Activated B cell treated with CpG ODN at 0.5 μM for 24 hours (primary cell): ENCODE results near the gene TOMM22. TPM values are rescaled to one million over a fixed set of nuclear protein-coding genes. Genes with fewer than 3 reads are reported as not detected.
A peak's percentile ranks its signal among the peaks of the same experiment; 100 is the strongest.

Experiments
- ATAC-seq: fragments of 200-7000 bp; cut with Tn5 transposase; one replicate; pipeline ENCODE4 v1.10.0; 2021; ENCODE audit warnings: low read depth, mild to moderate bottlenecking, moderate library complexity
- CTCF ChIA-PET: fragments of 350-600 bp; sonication (Branson Sonifier 250); formaldehyde crosslinking; loops from one replicate; lab custom pipeline; 2021; ENCODE audit warnings: antibody characterized with exemption; lab: Charles Lee
- POLR2A ChIA-PET: fragments of 350-600 bp; sonication (Branson Sonifier 250); formaldehyde crosslinking; loops from one replicate; lab custom pipeline; 2021; ENCODE audit warnings: antibody characterized with exemption; lab: Charles Lee
- DNase-seq: peaks from one replicate; pipeline ENCODE4 v3.0.0; 2022
- H3K27ac Mint-ChIP-seq: one replicate; pipeline ENCODE4 v1.8.0; 2020; ENCODE audit warnings: mixed read lengths
- H3K27me3 Mint-ChIP-seq: one replicate; pipeline ENCODE4 v1.8.0; 2021; ENCODE audit warnings: mixed read lengths
- H3K36me3 Mint-ChIP-seq: one replicate; pipeline ENCODE4 v1.8.0; 2021; ENCODE audit warnings: low read depth, mixed read lengths
- H3K4me1 Mint-ChIP-seq: one replicate; pipeline ENCODE4 v1.8.0; 2021; ENCODE audit warnings: mixed read lengths
- H3K4me3 Mint-ChIP-seq: one replicate; pipeline ENCODE4 v1.8.0; 2020; ENCODE audit warnings: mild to moderate bottlenecking, mixed read lengths
- H3K9me3 Mint-ChIP-seq: one replicate; pipeline ENCODE4 v1.8.0; 2020; ENCODE audit warnings: mixed read lengths
- intact Hi-C: fragments of 100-400 bp; cut with micrococcal nuclease; formaldehyde crosslinking; loops from one replicate; pipeline ENCODE4 v1.15.1; 2024
- total RNA-seq: library from RNA; stranded (reverse); gene quantifications from 2 replicates; pipeline ENCODE4 v1.2.3, GENCODE V29; 2022
- TF ChIP-seq, protein P1 (sequence below): fragments of 200-600 bp; IDR thresholded peaks from one replicate; pipeline ENCODE4 v1.8.0; 2022; ENCODE audit warnings: antibody characterized with exemption, mild to moderate bottlenecking

Gene TOMM22
- total RNA-seq, 1 donor from 2014 or later, result 99.4 TPM

DNA sequence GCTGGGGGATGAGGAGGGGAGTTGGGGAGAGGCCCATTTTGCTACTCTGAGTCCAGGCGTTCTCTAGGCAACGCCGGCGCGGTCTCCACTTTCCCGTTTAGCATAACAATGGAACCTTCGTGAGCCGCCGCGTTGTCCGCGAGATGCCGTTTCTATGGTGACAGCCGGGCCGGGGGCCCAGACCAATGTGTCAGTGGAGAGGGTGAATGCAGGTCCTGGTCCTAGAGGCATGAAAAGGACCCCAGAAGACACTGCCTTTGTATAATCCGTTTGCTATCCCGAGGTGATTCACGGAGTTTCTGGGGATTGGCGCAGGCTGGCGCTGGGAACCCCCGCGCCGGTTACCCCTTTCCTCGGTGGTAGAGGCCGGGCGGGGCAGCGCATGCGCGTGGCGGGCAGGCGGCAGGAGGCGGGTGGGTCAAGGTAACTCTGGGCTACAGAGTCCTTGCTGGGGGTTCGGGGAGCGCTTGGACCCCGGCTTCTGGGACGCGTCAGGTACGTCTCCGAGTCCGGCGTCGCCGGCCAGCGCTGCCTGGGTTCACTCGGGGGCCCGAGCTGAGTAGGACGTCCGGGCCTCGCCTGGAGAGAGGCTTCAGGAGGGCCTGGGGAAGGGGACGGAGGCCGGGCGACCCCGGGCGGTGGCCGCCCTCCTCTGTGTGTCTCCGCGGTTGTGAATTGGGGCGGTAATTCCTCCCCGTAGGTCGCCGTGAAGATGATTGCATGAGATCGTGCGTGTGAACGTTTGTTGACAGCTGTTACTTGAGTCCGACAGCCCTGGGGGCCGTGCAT lies 25.3 kb upstream of the TOMM22 start, which contains the start of the genes CBY1 and FAM227A:
CBY1 (plus strand) TSS at position 383 of the 789 bp plus-strand sequence. CDS start 11,417 bp downstream, outside the sequence.
FAM227A (minus strand) TSS at position 137 of the 789 bp plus-strand sequence. CDS start 6,224 bp downstream, outside the sequence.
- ChIA-PET POLR2A (interaction anchor here (0.6 to 1.5 kb wide), 4 partner anchors 25 to 176 kb away, joined by 3 to 8 read pairs (median 4); partner anchors contain the start of gene TOMM22), CTCF (interaction anchor here (3.1 kb wide), 1 partner anchor 25 kb away, joined by 11 read pairs; the partner anchor contains the start of gene TOMM22)
- intact Hi-C loops, result loop anchor here (1.0 to 5.0 kb wide), 5 partner anchors 25 to 604 kb away; partner anchors contain the start of genes DDX17, DMC1, JOSD1 and TOMM22
- H3K36me3 Mint-ChIP-seq, result peaks cover 6% of the 10 kb centered on the region
- peak within 1 kb of the TSS; percentile 99 for H3K27ac Mint-ChIP-seq
- no peaks in the 10 kb centered on the region for H3K27me3 Mint-ChIP-seq
- H3K4me3 Mint-ChIP-seq, result peak within 1 kb of the TSS; percentile 94
- peaks cover 10% of the 10 kb centered on the region for H3K4me1 Mint-ChIP-seq
- DNase-seq, result peak; percentile 91
- peak; percentile 84 for ATAC-seq
- no peaks in the 10 kb centered on the region for H3K9me3 Mint-ChIP-seq
- TF ChIP-seq, protein P1, sequence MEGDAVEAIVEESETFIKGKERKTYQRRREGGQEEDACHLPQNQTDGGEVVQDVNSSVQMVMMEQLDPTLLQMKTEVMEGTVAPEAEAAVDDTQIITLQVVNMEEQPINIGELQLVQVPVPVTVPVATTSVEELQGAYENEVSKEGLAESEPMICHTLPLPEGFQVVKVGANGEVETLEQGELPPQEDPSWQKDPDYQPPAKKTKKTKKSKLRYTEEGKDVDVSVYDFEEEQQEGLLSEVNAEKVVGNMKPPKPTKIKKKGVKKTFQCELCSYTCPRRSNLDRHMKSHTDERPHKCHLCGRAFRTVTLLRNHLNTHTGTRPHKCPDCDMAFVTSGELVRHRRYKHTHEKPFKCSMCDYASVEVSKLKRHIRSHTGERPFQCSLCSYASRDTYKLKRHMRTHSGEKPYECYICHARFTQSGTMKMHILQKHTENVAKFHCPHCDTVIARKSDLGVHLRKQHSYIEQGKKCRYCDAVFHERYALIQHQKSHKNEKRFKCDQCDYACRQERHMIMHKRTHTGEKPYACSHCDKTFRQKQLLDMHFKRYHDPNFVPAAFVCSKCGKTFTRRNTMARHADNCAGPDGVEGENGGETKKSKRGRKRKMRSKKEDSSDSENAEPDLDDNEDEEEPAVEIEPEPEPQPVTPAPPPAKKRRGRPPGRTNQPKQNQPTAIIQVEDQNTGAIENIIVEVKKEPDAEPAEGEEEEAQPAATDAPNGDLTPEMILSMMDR, result no peak

DNA sequence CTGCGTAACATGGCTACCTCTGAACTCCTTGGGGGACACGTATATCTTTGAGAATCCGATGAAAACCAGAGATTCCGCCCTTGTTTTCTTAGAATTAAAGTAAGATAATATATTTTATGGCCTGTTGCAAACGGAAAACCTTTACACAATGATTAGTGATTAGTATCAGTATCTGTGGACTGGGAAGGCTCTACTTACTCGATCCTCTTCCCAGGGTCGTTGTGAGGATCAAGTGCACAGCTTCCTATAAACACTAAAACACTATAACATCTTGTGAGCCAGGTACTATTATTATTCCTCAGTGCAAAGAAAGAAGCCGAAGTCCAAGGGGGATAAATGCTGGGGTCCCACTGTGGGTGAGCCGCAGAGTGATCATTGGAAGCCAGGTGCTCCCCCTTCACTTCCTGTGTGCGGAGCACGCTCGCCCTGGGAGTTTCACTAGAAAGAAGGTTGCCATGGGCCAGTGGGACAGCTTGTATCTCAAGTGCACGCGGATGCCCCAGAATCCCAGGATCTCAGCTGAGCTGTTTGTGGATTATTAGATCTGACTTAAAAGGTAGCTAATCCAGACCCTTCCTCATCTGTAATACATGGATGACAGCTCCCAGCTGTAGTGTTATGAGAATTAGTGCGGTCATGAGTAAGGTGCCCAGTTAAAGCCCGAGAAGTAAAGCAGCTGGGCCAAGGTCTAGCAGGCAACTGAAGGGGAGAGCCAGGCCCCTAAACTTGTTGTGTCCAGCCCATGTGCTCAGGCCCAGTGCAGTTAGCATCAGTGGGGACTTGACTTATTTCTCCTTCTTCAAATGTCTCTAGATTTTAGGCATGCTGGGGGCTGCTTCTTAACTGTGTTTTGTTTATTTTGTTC lies 24.5 kb upstream of the TOMM22 start:
- TF ChIP-seq, protein P1, result no peak
- Mint-ChIP-seq H3K27ac (peak overlapping the region; percentile 99), H3K4me1 (peaks cover 10% of the 10 kb centered on the region), H3K36me3 (peaks cover 6% of the 10 kb centered on the region), H3K4me3 (peak overlapping the region; percentile 94), H3K9me3 (no peaks in the 10 kb centered on the region), H3K27me3 (no peaks in the 10 kb centered on the region)
- POLR2A ChIA-PET, result interaction anchor here (0.6 to 1.5 kb wide), 5 partner anchors 24 to 177 kb away, joined by 3 to 12 read pairs (median 4); partner anchors contain the start of gene TOMM22
- DNase-seq, result peak; percentile 19
- CTCF ChIA-PET, result interaction anchor here (1.0 to 3.1 kb wide), 2 partner anchors 24 to 605 kb away, joined by 3 to 11 read pairs; partner anchors contain the start of gene TOMM22
- ATAC-seq, result peak; percentile 29
- intact Hi-C loops, result loop anchor here (2.0 to 5.0 kb wide), 2 partner anchors 44 to 85 kb away; partner anchors contain the start of genes DMC1 and JOSD1

DNA sequence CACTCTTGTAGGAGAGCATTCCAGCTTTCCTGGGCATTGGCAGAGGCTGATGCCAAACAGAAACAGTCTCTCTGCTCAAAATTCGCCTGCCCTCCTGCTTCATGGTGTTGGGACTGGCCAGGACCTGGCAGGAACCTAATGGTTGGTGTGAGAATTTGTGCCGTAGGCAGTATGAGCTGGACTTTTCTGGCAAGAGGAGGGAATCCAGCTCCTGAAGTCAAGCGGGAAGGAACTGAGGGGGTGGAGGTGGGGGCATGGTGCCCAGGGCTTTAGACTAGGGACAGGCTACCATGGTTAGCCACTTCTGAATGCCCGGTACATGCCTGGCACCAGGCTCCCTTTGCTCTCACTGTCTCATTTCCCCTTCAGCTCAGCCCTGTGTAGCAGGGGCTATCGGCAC lies 6.9 kb upstream of the TOMM22 start:
- Mint-ChIP-seq H3K27me3 (no peaks in the 10 kb centered on the region), H3K9me3 (no peaks in the 10 kb centered on the region), H3K4me1 (no peaks in the 10 kb centered on the region), H3K27ac (no peak overlapping the region), H3K36me3 (peaks cover 19% of the 10 kb centered on the region), H3K4me3 (no peak overlapping the region)
- ATAC-seq, result no peak
- ChIA-PET POLR2A (interaction anchor here (0.6 kb wide), 1 partner anchor 840 kb away, joined by 3 read pairs; no protein-coding TSS in a partner anchor), CTCF (no interaction called here)
- DNase-seq, result no peak
- TF ChIP-seq, protein P1, result no peak
- intact Hi-C loops, result no loop called here

DNA sequence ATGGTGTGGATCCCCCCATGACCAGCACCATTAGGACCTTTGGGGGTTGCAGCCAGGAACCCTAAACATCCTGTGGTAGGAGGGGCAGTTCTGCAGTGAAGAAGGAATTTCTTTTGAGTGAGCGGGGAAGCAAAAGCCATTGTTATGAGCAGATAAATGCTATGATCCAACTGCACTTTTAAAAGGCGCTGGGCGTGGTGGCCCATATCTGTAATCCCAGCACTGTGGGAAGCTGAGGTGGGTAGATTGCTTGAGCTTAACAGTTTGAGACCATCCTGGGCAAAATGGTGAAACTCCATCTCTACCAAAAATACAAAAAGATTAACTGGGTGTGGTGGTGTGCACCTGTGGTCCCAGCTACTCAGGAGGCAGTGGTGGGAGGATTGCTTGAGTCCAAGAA lies 5.9 kb upstream of the TOMM22 start:
- POLR2A ChIA-PET, result no interaction called here
- H3K27ac Mint-ChIP-seq, result no peak overlapping the region

More for the DNA sequence above, 5.9 kb upstream of the TOMM22 start:
- H3K9me3 Mint-ChIP-seq, result no peaks in the 10 kb centered on the region
- H3K36me3 Mint-ChIP-seq, result peaks cover 16% of the 10 kb centered on the region
- CTCF ChIA-PET, result no interaction called here
- intact Hi-C loops, result no loop called here
- no peak overlapping the region for H3K4me3 Mint-ChIP-seq
- TF ChIP-seq, protein P1, result no peak
- DNase-seq, result no peak
- ATAC-seq, result no peak
- no peaks in the 10 kb centered on the region for H3K4me1 Mint-ChIP-seq
- H3K27me3 Mint-ChIP-seq, result no peaks in the 10 kb centered on the region
